Ascending aorta (tissue), 2 donors: ENCODE results near the gene ZFX. TPM values are rescaled to one million over a fixed set of nuclear protein-coding genes. Genes with fewer than 3 reads are reported as not detected.
"Not testable (repeated sequence)": the region's sequence is repeated elsewhere in the genome, so short reads cannot be mapped to it uniquely, and the experiment has no call there.

ENCODE experiments used
- DNase-seq, 2 donors: peaks; one replicate each; pipeline ENCODE4 v3.0.0-alpha.2; 2019; ENCODE audit warnings: low spot score in 2 of 2
- H3K27ac ChIP-seq, 2 donors: fragments of 200-600 bp; sonication (generic); one replicate each; pipeline ENCODE4 v1.5.1; 2016 to 2017; ENCODE audit warnings: mild to moderate bottlenecking in 1 of 2
- H3K27me3 ChIP-seq: fragments of 200-600 bp; sonication (generic); one replicate; pipeline ENCODE4 v1.5.1; 2017
- H3K36me3 ChIP-seq, 2 donors: fragments of 200-600 bp; sonication (generic); one replicate each; pipeline ENCODE4 v1.5.1; 2016
- H3K4me1 ChIP-seq, 2 donors: fragments of 200-600 bp; sonication (generic); one replicate each; pipeline ENCODE4 v1.5.1; 2016 to 2017; ENCODE audit warnings: mild to moderate bottlenecking in 1 of 2
- H3K4me3 ChIP-seq, 2 donors: fragments of 200-600 bp; sonication (generic); one replicate each; pipeline ENCODE4 v1.5.1; 2016 to 2017; ENCODE audit warnings: mild to moderate bottlenecking in 1 of 2
- H3K9me3 ChIP-seq, 2 donors: fragments of 200-600 bp; sonication (generic); one replicate each; pipeline ENCODE4 v1.5.1; 2016
- CTCF ChIP-seq, 3 experiments: fragments of 200-600 bp in 2 of 3; fragments of 450-650 bp in 1 of 3; sonication (generic) in 2 of 3; IDR thresholded peaks; one replicate each; pipeline ENCODE4 v1.5.1; 2016 to 2019; ENCODE audit warnings: antibody characterized with exemption in 3 of 3, mild to moderate bottlenecking in 1 of 3, moderate library complexity in 1 of 3
- intact Hi-C: fragments of 100-400 bp; cut with DNase I; formaldehyde crosslinking; loops from one replicate; pipeline ENCODE4 v1.15.1; 2023
- total RNA-seq: library from RNA; depleted of rRNA; stranded (reverse); fragments of >200 nt; gene quantifications from one replicate; pipeline ENCODE4 v1.1.0, GENCODE V29; 2016

The ZFX gene
- total RNA-seq, 1 donor from 2014 or later: 23.4 TPM

- Histone ChIP-seq H3K9me3 (no peaks in the 10 kb centered on the region), H3K4me3 (no peak overlapping the region), H3K4me1 (no peaks in the 10 kb centered on the region), H3K27ac (no peak overlapping the region), H3K27me3 (no peaks in the 10 kb centered on the region), H3K36me3 (no peaks in the 10 kb centered on the region)
- no peak for DNase-seq
- TF ChIP-seq CTCF (IDR thresholded peaks at IDR 0.05): no peak
- intact Hi-C loops: no loop called here
Observed at GRCh38 chrX:24124244-24124799, 25.2 kb upstream of the ZFX start.

GRCh38 chrX:24125028-24125612 is 24.4 kb upstream of the ZFX start:
- Histone ChIP-seq H3K27me3 (no peaks in the 10 kb centered on the region), H3K4me1 (no peaks in the 10 kb centered on the region), H3K4me3 (no peak overlapping the region), H3K36me3 (no peaks in the 10 kb centered on the region), H3K27ac (no peak overlapping the region), H3K9me3 (no peaks in the 10 kb centered on the region)
- TF ChIP-seq CTCF (IDR thresholded peaks at IDR 0.05): no peak
- DNase-seq: no peak
- intact Hi-C loops: no loop called here

- no peaks in the 10 kb centered on the region for H3K36me3 ChIP-seq
- H3K4me1 ChIP-seq: no peaks in the 10 kb centered on the region
- no peak for TF ChIP-seq CTCF (IDR thresholded peaks at IDR 0.05)
- no peaks in the 10 kb centered on the region for H3K9me3 ChIP-seq
- H3K4me3 ChIP-seq: no peak overlapping the region
- intact Hi-C loops: no loop called here
- no peak overlapping the region for H3K27ac ChIP-seq
- no peak for DNase-seq
- no peaks in the 10 kb centered on the region for H3K27me3 ChIP-seq
Observed at GRCh38 chrX:24131476-24131875, 18.1 kb upstream of the ZFX start.

- no peak overlapping the region for H3K27ac ChIP-seq
- no peaks in the 10 kb centered on the region for H3K27me3 ChIP-seq
- no peak for TF ChIP-seq CTCF (IDR thresholded peaks at IDR 0.05)
- no peaks in the 10 kb centered on the region for H3K4me1 ChIP-seq
- intact Hi-C loops: no loop called here
- DNase-seq: no peak
- H3K9me3 ChIP-seq: no peaks in the 10 kb centered on the region
- no peaks in the 10 kb centered on the region for H3K36me3 ChIP-seq
- no peak overlapping the region for H3K4me3 ChIP-seq
Observed at GRCh38 chrX:24133312-24133711, 16.2 kb upstream of the ZFX start.

- H3K27ac ChIP-seq, DNase-seq, intact Hi-C loops, H3K36me3 ChIP-seq, H3K27me3 ChIP-seq, H3K4me3 ChIP-seq, H3K4me1 ChIP-seq, H3K9me3 ChIP-seq: not testable (repeated sequence)
Observed at GRCh38 chrX:24135768-24136167, 13.8 kb upstream of the ZFX start.

GRCh38 chrX:24137192-24137591 is 12.3 kb upstream of the ZFX start:
- TF ChIP-seq CTCF (IDR thresholded peaks at IDR 0.05): no peak
- intact Hi-C loops: no loop called here

GRCh38 chrX:24143982-24144381 is 5.5 kb upstream of the ZFX start:
- H3K9me3 ChIP-seq, H3K27me3 ChIP-seq, H3K27ac ChIP-seq, intact Hi-C loops, H3K4me3 ChIP-seq, H3K36me3 ChIP-seq, DNase-seq: not testable (repeated sequence)
- H3K4me1 ChIP-seq: peaks cover 0 to 26% of the 10 kb centered on the region in 2 donors

More at GRCh38 chrX:24137192-24137591, 12.3 kb upstream of the ZFX start:
- no peaks in the 10 kb centered on the region for H3K9me3 ChIP-seq
- no peaks in the 10 kb centered on the region for H3K27me3 ChIP-seq
- H3K4me1 ChIP-seq: no peaks in the 10 kb centered on the region
- H3K4me3 ChIP-seq: no peak overlapping the region
- H3K36me3 ChIP-seq: no peaks in the 10 kb centered on the region
- no peak overlapping the region for H3K27ac ChIP-seq
- no peak for DNase-seq
